HCT116 (cell line): ENCODE results near the gene FXYD6. TPM values are rescaled to one million over a fixed set of nuclear protein-coding genes. Genes with fewer than 3 reads are reported as not detected.

ENCODE experiments used
- ATAC-seq: fragments of 200-7000 bp; cut with Tn5 transposase; 2 replicates; pipeline ENCODE4 v1.9.1; 2020; ENCODE audit warnings: mild to moderate bottlenecking, moderate library complexity
- BruUV-seq: library from RNA; stranded (reverse); fragments of 400-500 nt; replicated peaks from 2 replicates; lab custom pipeline; 2021; lab: Mats Ljungman, UMichigan
- CTCF ChIA-PET: fragments of 300-600 bp; sonication (Branson Sonifier 250); formaldehyde crosslinking; loops from one replicate; lab custom pipeline; 2021; ENCODE audit warnings: antibody characterized with exemption; lab: Charles Lee
- POLR2A ChIA-PET: fragments of 300-600, 350-600 bp; sonication (Branson Sonifier 250); formaldehyde crosslinking; loops from one replicate; lab custom pipeline; 2021; ENCODE audit warnings: antibody characterized with exemption; lab: Charles Lee
- RAD21 ChIA-PET, 2 experiments: fragments of 300-600 bp; sonication (Branson Sonifier 250); formaldehyde crosslinking; loops; one replicate each; lab custom pipeline; 2023; ENCODE audit warnings: low total read pairs in 2 of 2; ENCODE audit not compliant: uncharacterized antibody in 2 of 2, unreplicated experiment in 2 of 2, low non-redundant PET in 1 of 2; lab: Charles Lee
- DNase-seq: peaks from one replicate; pipeline ENCODE4 v3.0.0-alpha.2; 2010; ENCODE audit warnings: low read depth, low spot score
- H2AFZ ChIP-seq: fragments of 200-600 bp; shearing (Covaris generic), sonication (generic); 2 replicates; pipeline ENCODE4 v1.6.1; 2017; ENCODE audit warnings: low read depth, mixed run types, mixed read lengths, antibody characterized with exemption, low read length; ENCODE audit not compliant: poor library complexity, severe bottlenecking
- H3K27ac ChIP-seq: 2 replicates; pipeline ENCODE4 v1.5.1; 2012; ENCODE audit warnings: low read depth, low read length
- H3K27me3 ChIP-seq: fragments of 200-600 bp; sonication (generic); 2 replicates; pipeline ENCODE4 v1.6.1; 2016; ENCODE audit warnings: mixed run types, low read length, mixed read lengths; ENCODE audit not compliant: insufficient read depth
- H3K36me3 ChIP-seq, 2 experiments: fragments of 200-500 bp in 1 of 2; fragments of 200-600 bp in 1 of 2; sonication (Bioruptor generic) in 1 of 2; sonication (generic) in 1 of 2; 2 replicates each; pipeline versions ENCODE4 v1.5.1 to v1.6.1; 2014 to 2016; ENCODE audit warnings: low read length in 2 of 2, inconsistent platforms in 1 of 2, mixed read lengths in 1 of 2, mixed run types in 1 of 2; ENCODE audit not compliant: insufficient read depth in 2 of 2, control insufficient read depth in 1 of 2
- H3K4me1 ChIP-seq, 2 experiments: fragments of 200-600 bp in 1 of 2; sonication (generic) in 1 of 2; 2 replicates each; pipeline versions ENCODE4 v1.5.1 to v1.6.1; 2012 to 2017; ENCODE audit warnings: low read length in 2 of 2, inconsistent platforms in 1 of 2, mild to moderate bottlenecking in 1 of 2, mixed read lengths in 1 of 2, mixed run types in 1 of 2, moderate library complexity in 1 of 2; ENCODE audit not compliant: insufficient read depth in 2 of 2, control insufficient read depth in 1 of 2
- H3K4me2 ChIP-seq: fragments of 200-600 bp; sonication (generic); 2 replicates; pipeline ENCODE4 v1.6.1; 2017; ENCODE audit warnings: mixed run types, low read length, mixed read lengths
- H3K4me3 ChIP-seq, 2 experiments: fragments of 200-600 bp in 1 of 2; sonication (generic) in 1 of 2; replicated peaks in 1 of 2; 2 replicates each; pipeline ENCODE4 v1.5.1; 2011 to 2016; ENCODE audit warnings: low read length in 2 of 2, control low read depth in 1 of 2, low read depth in 1 of 2, mild to moderate bottlenecking in 1 of 2, mixed read lengths in 1 of 2, mixed run types in 1 of 2
- H3K79me2 ChIP-seq: fragments of 200-600 bp; sonication (generic); 2 replicates; pipeline ENCODE4 v1.6.1; 2017; ENCODE audit warnings: mild to moderate bottlenecking, mixed run types, low read length, moderate library complexity, mixed read lengths; ENCODE audit not compliant: insufficient read depth
- H3K9ac ChIP-seq: fragments of 200-600 bp; sonication (generic); 2 replicates; pipeline ENCODE4 v1.6.1; 2016; ENCODE audit warnings: low read length, mixed read lengths
- H3K9me2 ChIP-seq: fragments of 200-600 bp; sonication (generic), shearing (Covaris generic); 2 replicates; pipeline ENCODE4 v1.6.1; 2017; ENCODE audit warnings: mixed run types, mild to moderate bottlenecking, moderate library complexity; ENCODE audit not compliant: insufficient read depth
- H3K9me3 ChIP-seq, 2 experiments: fragments of 200-500 bp in 1 of 2; fragments of 200-600 bp in 1 of 2; sonication (Bioruptor generic) in 1 of 2; sonication (generic) in 1 of 2; 2 replicates each; pipeline ENCODE4 v1.6.1; 2014 to 2017; ENCODE audit warnings: low read length in 2 of 2, mixed read lengths in 2 of 2, inconsistent platforms in 1 of 2, low read depth in 1 of 2, mild to moderate bottlenecking in 1 of 2, mixed run types in 1 of 2, moderate library complexity in 1 of 2; ENCODE audit not compliant: control insufficient read depth in 1 of 2, insufficient read depth in 1 of 2
- H4K20me1 ChIP-seq: fragments of 200-600 bp; sonication (generic), shearing (Covaris generic); 2 replicates; pipeline ENCODE4 v1.6.1; 2017; ENCODE audit warnings: mixed run types, mild to moderate bottlenecking, moderate library complexity; ENCODE audit not compliant: insufficient read depth
- CBX3 ChIP-seq: IDR thresholded peaks from 2 replicates; pipeline ENCODE4 v1.6.1; 2012; ENCODE audit warnings: low read depth
- CTCF ChIP-seq, 3 experiments: fragments of 200-600 bp in 1 of 3; sonication (generic) in 1 of 3; IDR thresholded peaks in 2 of 3; conservative IDR thresholded peaks in 1 of 3; 2 replicates each; pipeline ENCODE4 v1.5.1; 2012 to 2017; ENCODE audit warnings: low read depth in 2 of 3, low read length in 2 of 3, antibody characterized with exemption in 1 of 3, borderline replicate concordance in 1 of 3, control low read depth in 1 of 3, mild to moderate bottlenecking in 1 of 3, mixed read lengths in 1 of 3, mixed run types in 1 of 3, moderate library complexity in 1 of 3; ENCODE audit not compliant: insufficient read depth in 1 of 3
- EZH2 ChIP-seq: fragments of 200-600 bp; sonication (generic); IDR thresholded peaks from 2 replicates; pipeline ENCODE4 v1.6.1; 2017; ENCODE audit warnings: antibody characterized with exemption, mixed run types
- FOSL1 ChIP-seq: IDR thresholded peaks from 2 replicates; pipeline ENCODE4 v1.6.1; 2012; ENCODE audit warnings: low read depth
- SP1 ChIP-seq: IDR thresholded peaks from 2 replicates; pipeline ENCODE4 v1.6.1; 2012; ENCODE audit warnings: low read depth
- TCF7L2 ChIP-seq: IDR thresholded peaks from 2 replicates; pipeline ENCODE4 v1.7.0; 2011; ENCODE audit warnings: borderline replicate concordance, inconsistent platforms; ENCODE audit not compliant: insufficient read depth, insufficient read length; ENCODE audit errors: extremely low read depth
- YY1 ChIP-seq: IDR thresholded peaks from 2 replicates; pipeline ENCODE4 v1.6.1; 2011; ENCODE audit warnings: low read length, low read depth, moderate library complexity, mild to moderate bottlenecking; ENCODE audit not compliant: insufficient replicate concordance; ENCODE audit errors: extremely low read depth
- intact Hi-C: fragments of 100-400 bp; cut with micrococcal nuclease; formaldehyde crosslinking; loops from 2 replicates; pipeline ENCODE4 v1.10.0; 2022
- total RNA-seq: library from RNA; stranded (reverse); gene quantifications from one replicate; pipeline ENCODE4 v1.2.1, GENCODE V29; 2021; ENCODE audit not compliant: unreplicated experiment

FXYD6 gene
- total RNA-seq, 1 experiment from 2014 or later, result 2.5 TPM

GRCh38 chr11:117872975-117873827 lies 3.3 kb downstream of the FXYD6 start:
- CTCF ChIA-PET, result no interaction called here
- H3K9ac ChIP-seq, result no peak overlapping the region
- H3K79me2 ChIP-seq, result no peaks in the 10 kb centered on the region
- H3K9me3 ChIP-seq, result no peaks in the 10 kb centered on the region
- no peak overlapping the region for H3K4me3 ChIP-seq
- H3K4me2 ChIP-seq, result no peak overlapping the region
- H3K9me2 ChIP-seq, result no peaks in the 10 kb centered on the region
- ATAC-seq, result no peak
- no peak overlapping the region for H3K27ac ChIP-seq
- H3K4me1 ChIP-seq, result peaks cover 5 to 13% of the 10 kb centered on the region in 2 experiments; a peak in 3 of 4 replicates
- TF ChIP-seq TCF7L2, result no peak
- no peak for TF ChIP-seq CBX3
- no peak for TF ChIP-seq EZH2
- TF ChIP-seq, all 23 proteins: peak for 0
- no peaks in the 10 kb centered on the region for H4K20me1 ChIP-seq
- ChIA-PET RAD21 (no interaction called here), POLR2A (no interaction called here)
- DNase-seq, result no peak
- no TSS peak for BruUV-seq
- intact Hi-C loops, result no loop called here
- peaks cover 39% of the 10 kb centered on the region; the same call in 1 of the 2 replicates for H3K27me3 ChIP-seq
- H2AFZ ChIP-seq, result no peak overlapping the region
- no peaks in the 10 kb centered on the region for H3K36me3 ChIP-seq

DNA sequence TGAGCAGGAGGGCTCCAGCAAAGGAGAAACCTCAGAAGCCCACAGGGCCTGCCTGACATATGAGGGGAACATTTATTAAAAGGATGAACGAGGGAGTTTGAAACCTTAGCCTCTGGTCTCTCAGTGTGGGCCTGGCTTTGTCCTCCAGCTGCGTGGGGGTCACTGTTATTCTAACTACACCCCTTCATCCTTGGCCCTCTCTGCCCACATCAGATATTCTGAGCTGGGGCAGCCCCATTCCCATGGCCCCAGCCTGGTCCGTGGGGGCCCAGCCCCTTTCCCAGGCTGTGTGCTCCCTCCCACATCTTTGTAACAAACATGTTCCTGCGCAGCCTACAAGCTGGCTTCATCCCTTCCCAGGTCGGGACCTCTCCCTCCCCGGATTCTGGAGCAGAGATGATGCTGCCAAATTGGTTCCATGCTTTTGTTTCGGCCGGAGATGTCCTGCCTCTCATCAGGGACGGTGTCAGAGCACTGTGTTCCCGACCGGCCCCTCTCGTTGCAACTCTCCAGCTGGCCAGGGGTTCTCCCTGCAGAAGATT lies 4.0 kb downstream of the FXYD6 start:
- TF ChIP-seq CTCF (IDR thresholded peaks at IDR 0.05 in 2 of 3, conservative IDR thresholded peaks at IDR 0.05 in 1 of 3; ENCODE audit: borderline replicate concordance in 1 of 3, insufficient read depth in 1 of 3, low read depth in 2 of 3, low read length in 2 of 3), result no peak
- no peak for TF ChIP-seq FOSL1
- no peak for TF ChIP-seq YY1
- no peak for TF ChIP-seq SP1
- BruUV-seq, result no TSS peak
- Histone ChIP-seq H3K79me2 (no peaks in the 10 kb centered on the region), H3K36me3 (no peaks in the 10 kb centered on the region), H3K4me1 (peaks cover 5 to 12% of the 10 kb centered on the region in 2 experiments; a peak in 3 of 4 replicates), H3K27me3 (peaks cover 37% of the 10 kb centered on the region; the same call in 1 of the 2 replicates), H3K9me2 (no peaks in the 10 kb centered on the region), H3K4me3 (no peak overlapping the region), H3K27ac (no peak overlapping the region), H4K20me1 (no peaks in the 10 kb centered on the region), H3K9me3 (no peaks in the 10 kb centered on the region), H2AFZ (no peak overlapping the region), H3K4me2 (no peak overlapping the region), H3K9ac (no peak overlapping the region)
- no peak for ATAC-seq
- DNase-seq, result no peak
- RAD21 ChIA-PET, result no interaction called here
- POLR2A ChIA-PET, result no interaction called here
- intact Hi-C loops, result no loop called here
- CTCF ChIA-PET, result no interaction called here
